Natural killer cell (primary cell): ENCODE measurements around the gene MAPKAPK2. TPM values are rescaled to one million over a fixed set of nuclear protein-coding genes. Genes with fewer than 3 reads are reported as not detected.
"Not testable (repeated sequence)": the region's sequence is repeated elsewhere in the genome, so short reads cannot be mapped to it uniquely, and the experiment has no call there.

Experiments used
- ATAC-seq, 3 donors: fragments of 150-1000 bp in 2 of 3; fragments of 200-7000 bp in 1 of 3; cut with Tn5 transposase; 1 replicate in 1 of 3; 2 replicates in 2 of 3; pipeline ENCODE4 v1.10.0; 2021; ENCODE audit warnings: mild to moderate bottlenecking in 2 of 3, moderate library complexity in 2 of 3
- DNase-seq, 2 donors: peaks; one replicate each; pipeline versions ENCODE4 v3.0.0 to v3.0.0-alpha.2; 2013 to 2021; ENCODE audit warnings: mixed read lengths in 1 of 2
- H3K27ac ChIP-seq: one replicate; pipeline ENCODE4 v1.5.1; 2013; ENCODE audit warnings: mild to moderate bottlenecking, low read length
- H3K27me3 ChIP-seq: one replicate; pipeline ENCODE4 v1.6.1; 2013; ENCODE audit warnings: low read length; ENCODE audit not compliant: control insufficient read depth, insufficient read depth
- H3K36me3 ChIP-seq: one replicate; pipeline ENCODE4 v1.6.1; 2013; ENCODE audit warnings: low read length; ENCODE audit not compliant: control insufficient read depth, insufficient read depth
- H3K4me1 ChIP-seq: one replicate; pipeline ENCODE4 v1.6.1; 2013; ENCODE audit warnings: low read length; ENCODE audit not compliant: control insufficient read depth, insufficient read depth
- H3K4me3 ChIP-seq: one replicate; pipeline ENCODE4 v1.5.1; 2013; ENCODE audit warnings: low read length
- H3K9me3 ChIP-seq: one replicate; pipeline ENCODE4 v1.6.1; 2013; ENCODE audit warnings: low read length; ENCODE audit not compliant: control insufficient read depth, insufficient read depth
- H3K27ac Mint-ChIP-seq, 2 donors: one replicate each; pipeline ENCODE4 v1.8.0; 2022; ENCODE audit warnings: mild to moderate bottlenecking in 2 of 2, mixed read lengths in 2 of 2, moderate library complexity in 1 of 2
- H3K27me3 Mint-ChIP-seq, 2 donors: one replicate each; pipeline ENCODE4 v1.8.0; 2022; ENCODE audit warnings: low read depth in 2 of 2, mixed read lengths in 2 of 2
- H3K36me3 Mint-ChIP-seq: one replicate; pipeline ENCODE4 v1.8.0; 2022; ENCODE audit warnings: mixed read lengths
- H3K4me1 Mint-ChIP-seq, 2 donors: one replicate each; pipeline ENCODE4 v1.8.0; 2022; ENCODE audit warnings: mixed read lengths in 2 of 2
- H3K4me3 Mint-ChIP-seq: one replicate; pipeline ENCODE4 v1.8.0; 2022; ENCODE audit warnings: mild to moderate bottlenecking, moderate library complexity, mixed read lengths
- H3K9me3 Mint-ChIP-seq, 2 donors: one replicate each; pipeline ENCODE4 v1.8.0; 2022; ENCODE audit warnings: mixed read lengths in 2 of 2
- WGBS: methylation state at CpG from one replicate; pipeline ENCODE4 v1.1.7; 2013; ENCODE audit warnings: missing lambda C conversion rate; ENCODE audit not compliant: insufficient coverage; 5-methylcytosine and 5-hydroxymethylcytosine counted together
- intact Hi-C: fragments of 100-400 bp; cut with micrococcal nuclease; formaldehyde crosslinking; loops from one replicate; pipeline ENCODE4 v1.14.2; 2022
- total RNA-seq, 4 donors: library from RNA; stranded (reverse); fragments of 120-200 nt in 1 of 4; gene quantifications; one replicate each; pipeline versions ENCODE4 v1.2.3 to v1.2.4, GENCODE V29; 2013 to 2022
- TF ChIP-seq, protein P1 (sequence below): fragments of 200-600 bp; IDR thresholded peaks from one replicate; pipeline ENCODE4 v1.8.0; 2022; ENCODE audit warnings: antibody characterized with exemption

MAPKAPK2 gene
- total RNA-seq, 3 donors from 2014 or later (not counting 1 experiment from before 2014, with no cell fraction given): 137 to 197 (median 178) TPM

DNA sequence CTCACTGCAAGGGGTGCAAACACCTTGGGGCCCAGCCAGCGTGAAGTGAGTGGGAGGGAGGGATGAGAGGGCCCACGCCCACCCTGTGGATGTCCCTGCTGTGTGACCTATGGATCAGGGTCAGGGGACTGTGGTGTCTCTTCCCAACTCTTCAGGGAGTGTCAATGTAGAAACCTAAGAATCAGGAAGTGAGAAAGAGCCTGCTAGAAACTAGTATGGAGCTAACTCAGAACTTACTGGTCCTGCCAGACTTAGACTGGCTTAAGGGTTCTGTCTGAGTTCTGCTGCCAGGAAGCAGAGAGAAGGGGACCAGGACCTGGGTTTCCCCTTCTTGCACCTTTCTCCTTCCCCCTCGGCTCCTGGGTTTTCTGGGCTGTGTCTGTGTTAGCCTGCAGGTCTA lies 89.4 kb downstream of the MAPKAPK2 start:
- Mint-ChIP-seq H3K36me3 (no peaks in the 10 kb centered on the region), H3K27me3 (peaks cover 7 to 16% of the 10 kb centered on the region in 2 donors), H3K27ac (no peak overlapping the region), H3K4me1 (peaks cover 28 to 32% of the 10 kb centered on the region in 2 donors), H3K4me3 (no peak overlapping the region), H3K9me3 (no peaks in the 10 kb centered on the region)
- H3K4me1 ChIP-seq: peaks cover 47% of the 10 kb centered on the region
- TF ChIP-seq, protein P1, sequence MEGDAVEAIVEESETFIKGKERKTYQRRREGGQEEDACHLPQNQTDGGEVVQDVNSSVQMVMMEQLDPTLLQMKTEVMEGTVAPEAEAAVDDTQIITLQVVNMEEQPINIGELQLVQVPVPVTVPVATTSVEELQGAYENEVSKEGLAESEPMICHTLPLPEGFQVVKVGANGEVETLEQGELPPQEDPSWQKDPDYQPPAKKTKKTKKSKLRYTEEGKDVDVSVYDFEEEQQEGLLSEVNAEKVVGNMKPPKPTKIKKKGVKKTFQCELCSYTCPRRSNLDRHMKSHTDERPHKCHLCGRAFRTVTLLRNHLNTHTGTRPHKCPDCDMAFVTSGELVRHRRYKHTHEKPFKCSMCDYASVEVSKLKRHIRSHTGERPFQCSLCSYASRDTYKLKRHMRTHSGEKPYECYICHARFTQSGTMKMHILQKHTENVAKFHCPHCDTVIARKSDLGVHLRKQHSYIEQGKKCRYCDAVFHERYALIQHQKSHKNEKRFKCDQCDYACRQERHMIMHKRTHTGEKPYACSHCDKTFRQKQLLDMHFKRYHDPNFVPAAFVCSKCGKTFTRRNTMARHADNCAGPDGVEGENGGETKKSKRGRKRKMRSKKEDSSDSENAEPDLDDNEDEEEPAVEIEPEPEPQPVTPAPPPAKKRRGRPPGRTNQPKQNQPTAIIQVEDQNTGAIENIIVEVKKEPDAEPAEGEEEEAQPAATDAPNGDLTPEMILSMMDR: no peak
- no peak overlapping the region for H3K27ac ChIP-seq
- no peak overlapping the region for H3K4me3 ChIP-seq
- H3K36me3 ChIP-seq: no peaks in the 10 kb centered on the region
- ATAC-seq (no peak), DNase-seq (no peak)
- H3K27me3 ChIP-seq: no peaks in the 10 kb centered on the region
- WGBS: 74% methylated on average over 3 of the region's 3 CpGs
- H3K9me3 ChIP-seq: no peaks in the 10 kb centered on the region
- intact Hi-C loops: no loop called here

- no peak for ATAC-seq
- no peaks in the 10 kb centered on the region for H3K9me3 Mint-ChIP-seq
- Histone ChIP-seq H3K4me3 (no peak overlapping the region), H3K27ac (no peak overlapping the region), H3K36me3 (no peaks in the 10 kb centered on the region), H3K27me3 (no peaks in the 10 kb centered on the region), H3K9me3 (no peaks in the 10 kb centered on the region), H3K4me1 (peaks cover 25% of the 10 kb centered on the region)
- no peak for DNase-seq
- no peaks in the 10 kb centered on the region for H3K36me3 Mint-ChIP-seq
- TF ChIP-seq, protein P1: no peak
- H3K27me3 Mint-ChIP-seq: peaks cover 7 to 16% of the 10 kb centered on the region in 2 donors
- no peak overlapping the region for H3K27ac Mint-ChIP-seq
- WGBS: 85% methylated on average over 2 of the region's 4 CpGs
- intact Hi-C loops: no loop called here
- H3K4me3 Mint-ChIP-seq: no peak overlapping the region
- peaks cover 9 to 13% of the 10 kb centered on the region in 2 donors for H3K4me1 Mint-ChIP-seq
Observed at GRCh38 chr1:206776229-206776628, 91.5 kb downstream of the MAPKAPK2 start.

- Mint-ChIP-seq H3K36me3 (no peaks in the 10 kb centered on the region), H3K4me3 (no peak overlapping the region), H3K9me3 (no peaks in the 10 kb centered on the region), H3K27me3 (peaks cover 7% of the 10 kb centered on the region in 2 donors), H3K4me1 (peaks cover 10 to 11% of the 10 kb centered on the region in 2 donors), H3K27ac (no peak overlapping the region)
- ATAC-seq: no peak
- DNase-seq: no peak
- Histone ChIP-seq H3K36me3 (no peaks in the 10 kb centered on the region), H3K9me3 (no peaks in the 10 kb centered on the region), H3K27ac (no peak overlapping the region), H3K4me1 (peaks cover 23% of the 10 kb centered on the region), H3K4me3 (no peak overlapping the region), H3K27me3 (no peaks in the 10 kb centered on the region)
- WGBS: 94% methylated on average over 7 of the region's 7 CpGs
- intact Hi-C loops: no loop called here
- TF ChIP-seq, protein P1: no peak
Observed at GRCh38 chr1:206778031-206778430, 93.3 kb downstream of the MAPKAPK2 start.

DNA sequence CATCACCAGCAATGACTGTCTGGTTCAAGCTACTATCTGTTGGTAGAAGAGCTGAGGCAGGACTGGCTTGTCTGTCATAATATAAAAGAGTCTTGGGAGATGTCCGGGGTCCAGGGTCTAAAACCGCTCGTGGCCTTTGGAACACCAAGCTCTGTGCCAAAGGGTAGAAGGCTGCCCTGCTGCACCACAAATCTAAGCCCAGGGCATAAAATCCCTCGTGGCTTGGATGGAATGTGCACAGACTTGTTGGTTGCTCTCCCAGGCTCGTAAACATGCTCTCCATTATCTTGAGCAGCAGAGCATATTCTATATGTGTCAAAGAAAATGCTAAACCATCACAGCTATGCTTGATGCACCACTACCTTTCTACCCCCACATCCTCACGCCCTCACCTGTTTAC lies 94.2 kb downstream of the MAPKAPK2 start:
- not testable (repeated sequence) for H3K27ac Mint-ChIP-seq, ATAC-seq, H3K4me3 ChIP-seq

More for the DNA sequence above, 94.2 kb downstream of the MAPKAPK2 start:
- DNase-seq, H3K9me3 ChIP-seq, H3K27me3 ChIP-seq, H3K4me3 Mint-ChIP-seq, H3K36me3 Mint-ChIP-seq, H3K9me3 Mint-ChIP-seq, H3K36me3 ChIP-seq, H3K27ac ChIP-seq, intact Hi-C loops: not testable (repeated sequence)
- 87% methylated on average over 6 of the region's 6 CpGs for WGBS
- Mint-ChIP-seq H3K27me3 (peaks cover 6 to 12% of the 10 kb centered on the region in 2 donors), H3K4me1 (peaks cover 12 to 15% of the 10 kb centered on the region in 2 donors)
- H3K4me1 ChIP-seq: peaks cover 22% of the 10 kb centered on the region
